HL-60 (cell line): ENCODE results near the gene KBTBD13.

Source experiments
- DNase-seq, 2 experiments: peaks; one replicate each; pipeline ENCODE4 v3.0.0-alpha.2; 2010 to 2020; ENCODE audit warnings: low read depth in 1 of 2, low spot score in 1 of 2
- H3K27ac ChIP-seq: fragments of 250-450 bp; sonication (Bioruptor Pico); replicated peaks from 2 replicates; pipeline ENCODE4 v1.5.1; 2020; ENCODE audit warnings: mild to moderate bottlenecking, moderate library complexity
- H3K27me3 ChIP-seq: fragments of 250-450 bp; sonication (Bioruptor Pico); 2 replicates; pipeline ENCODE4 v1.5.1; 2021; ENCODE audit warnings: mild to moderate bottlenecking, moderate library complexity; ENCODE audit not compliant: insufficient read depth, poor library complexity, severe bottlenecking
- H3K4me3 ChIP-seq: replicated peaks from 2 replicates; pipeline ENCODE4 v1.5.1; 2011; ENCODE audit warnings: mild to moderate bottlenecking, control low read depth, low read length; ENCODE audit not compliant: insufficient read depth
- CTCF ChIP-seq: IDR thresholded peaks from one replicate; pipeline ENCODE4 v1.5.1; 2011; ENCODE audit warnings: low read length, control low read depth, inconsistent platforms; ENCODE audit not compliant: insufficient read depth
- GABPA ChIP-seq: IDR thresholded peaks from 2 replicates; pipeline ENCODE4 v1.6.1; 2012; ENCODE audit warnings: low read depth
- POLR2AphosphoS5 ChIP-seq: IDR thresholded peaks from 2 replicates; pipeline ENCODE4 v1.6.1; 2012; ENCODE audit warnings: low read depth
- REST ChIP-seq: IDR thresholded peaks from 2 replicates; pipeline ENCODE4 v1.6.1; 2012; ENCODE audit warnings: low read depth; ENCODE audit not compliant: insufficient replicate concordance
- SPI1 ChIP-seq: IDR thresholded peaks from 2 replicates; pipeline ENCODE4 v1.6.1; 2012; ENCODE audit warnings: low read depth, mild to moderate bottlenecking, borderline replicate concordance

Gene KBTBD13

GRCh38 chr15:65059369-65059750, 17.2 kb upstream of the KBTBD13 start:
- H3K27ac ChIP-seq, result no peak overlapping the region
- DNase-seq, result no peak
- H3K27me3 ChIP-seq, result no peaks in the 10 kb centered on the region
- TF ChIP-seq SPI1, result no peak
- no peak for TF ChIP-seq CTCF
- no peak for TF ChIP-seq POLR2AphosphoS5
- no peak for TF ChIP-seq GABPA
- H3K4me3 ChIP-seq, result no peak overlapping the region

DNA sequence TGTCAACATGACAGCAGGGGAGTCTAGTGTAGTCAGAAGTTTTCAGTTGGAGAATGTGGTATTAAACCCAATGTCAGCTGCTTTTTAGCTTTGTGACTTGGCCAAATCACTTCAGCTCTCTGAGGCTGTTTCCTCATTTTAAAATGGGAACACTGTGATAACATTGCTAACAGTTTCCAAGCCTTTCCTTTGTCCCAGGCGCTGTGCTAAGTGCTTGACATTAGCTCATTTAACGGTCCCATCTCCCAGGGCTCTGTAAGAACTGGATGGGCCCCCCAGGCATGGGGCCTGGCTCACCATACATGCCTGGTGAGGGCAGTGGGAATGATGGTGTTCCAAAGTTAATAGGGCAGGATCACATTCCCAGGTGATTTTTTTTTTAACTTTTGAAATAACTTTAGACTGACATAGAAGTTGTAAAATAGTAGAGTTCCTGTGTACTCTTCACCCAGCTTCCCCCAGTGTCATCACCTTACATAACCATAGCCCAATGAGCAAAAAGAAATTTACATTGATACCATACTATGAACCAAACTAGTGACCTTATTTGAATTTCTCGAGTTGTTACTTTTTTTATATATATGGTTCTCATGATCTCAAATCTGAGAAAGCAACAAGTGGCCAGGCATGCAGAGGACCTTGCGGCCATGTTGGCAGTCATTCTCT, 16.5 kb upstream of the KBTBD13 start:
- DNase-seq, result no peak
- TF ChIP-seq SPI1 (no peak; the same call in 1 of the 2 replicates), CTCF (no peak), GABPA (no peak), POLR2AphosphoS5 (no peak), REST (no peak)
- H3K4me3 ChIP-seq, result no peak overlapping the region

DNA sequence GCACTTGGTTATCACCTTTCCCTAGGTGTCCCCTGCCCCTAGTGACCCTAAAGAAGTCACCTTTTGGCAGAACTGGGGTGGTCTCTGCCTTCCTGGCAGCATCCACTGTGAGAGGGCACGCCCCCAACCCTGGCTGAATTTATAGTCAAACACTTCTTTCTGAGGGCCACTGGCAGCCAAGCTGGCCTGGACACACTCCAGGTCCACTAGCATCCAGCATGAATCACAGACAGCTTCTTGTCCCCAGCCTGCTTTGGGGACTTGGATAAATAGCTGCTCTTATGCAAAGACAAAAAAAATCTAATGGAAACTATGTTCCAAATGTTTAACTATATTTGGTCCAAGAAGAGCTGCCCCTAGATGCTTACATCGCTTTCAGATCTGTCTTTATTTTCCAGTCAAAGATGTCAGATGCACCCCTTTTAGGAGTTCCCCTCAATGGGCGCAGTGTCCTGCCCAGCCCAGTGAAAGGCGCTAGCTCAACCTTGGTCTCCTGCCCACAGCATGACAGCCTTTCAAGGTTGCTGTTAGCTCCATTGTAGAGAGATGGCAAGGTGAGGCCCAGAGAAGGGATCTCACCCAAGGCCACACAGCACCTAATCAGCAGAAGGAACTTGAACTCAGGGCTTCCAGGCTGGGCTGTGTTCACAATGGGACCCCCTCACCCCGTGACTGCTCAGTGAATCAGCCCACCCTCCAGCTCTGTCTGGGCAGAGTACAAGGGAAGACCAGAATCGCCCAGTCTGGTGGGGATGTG, 15.7 kb upstream of the KBTBD13 start:
- no peak for DNase-seq
- Histone ChIP-seq H3K27ac (no peak overlapping the region), H3K27me3 (peaks cover 4% of the 10 kb centered on the region), H3K4me3 (no peak overlapping the region)
- TF ChIP-seq GABPA, result no peak
- no peak for TF ChIP-seq SPI1
- no peak for TF ChIP-seq POLR2AphosphoS5
- TF ChIP-seq REST, result no peak
- no peak for TF ChIP-seq CTCF

More for the DNA sequence above, 16.5 kb upstream of the KBTBD13 start:
- Histone ChIP-seq H3K27ac (no peak overlapping the region), H3K27me3 (no peaks in the 10 kb centered on the region)
